Fibroblast of lung (primary cell): ENCODE measurements around the gene AGAP1.

Experiments used
- EZH2 ChIP-seq: IDR thresholded peaks from 2 replicates; pipeline ENCODE4 v1.5.1; 2012; ENCODE audit warnings: low read length, control low read depth, mild to moderate bottlenecking; ENCODE audit errors: missing control alignments
- TF ChIP-seq, protein P1 (sequence below), 2 donors: IDR thresholded peaks in 1 of 2; conservative IDR thresholded peaks in 1 of 2; 1 replicate in 1 of 2; 2 replicates in 1 of 2; pipeline ENCODE4 v1.5.1; 2011 to 2012; ENCODE audit warnings: low read length in 2 of 2, control low read depth in 1 of 2, inconsistent platforms in 1 of 2, low read depth in 1 of 2, mild to moderate bottlenecking in 1 of 2

- TF ChIP-seq, protein P1, sequence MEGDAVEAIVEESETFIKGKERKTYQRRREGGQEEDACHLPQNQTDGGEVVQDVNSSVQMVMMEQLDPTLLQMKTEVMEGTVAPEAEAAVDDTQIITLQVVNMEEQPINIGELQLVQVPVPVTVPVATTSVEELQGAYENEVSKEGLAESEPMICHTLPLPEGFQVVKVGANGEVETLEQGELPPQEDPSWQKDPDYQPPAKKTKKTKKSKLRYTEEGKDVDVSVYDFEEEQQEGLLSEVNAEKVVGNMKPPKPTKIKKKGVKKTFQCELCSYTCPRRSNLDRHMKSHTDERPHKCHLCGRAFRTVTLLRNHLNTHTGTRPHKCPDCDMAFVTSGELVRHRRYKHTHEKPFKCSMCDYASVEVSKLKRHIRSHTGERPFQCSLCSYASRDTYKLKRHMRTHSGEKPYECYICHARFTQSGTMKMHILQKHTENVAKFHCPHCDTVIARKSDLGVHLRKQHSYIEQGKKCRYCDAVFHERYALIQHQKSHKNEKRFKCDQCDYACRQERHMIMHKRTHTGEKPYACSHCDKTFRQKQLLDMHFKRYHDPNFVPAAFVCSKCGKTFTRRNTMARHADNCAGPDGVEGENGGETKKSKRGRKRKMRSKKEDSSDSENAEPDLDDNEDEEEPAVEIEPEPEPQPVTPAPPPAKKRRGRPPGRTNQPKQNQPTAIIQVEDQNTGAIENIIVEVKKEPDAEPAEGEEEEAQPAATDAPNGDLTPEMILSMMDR (conservative IDR thresholded peaks at IDR 0.05 in 1 of 2, IDR thresholded peaks at IDR 0.05 in 1 of 2; ENCODE audit: low read depth in 1 of 2, low read length in 2 of 2), result peak; percentile 30 to 57
- no peak for TF ChIP-seq EZH2
These were observed 682.6 kb downstream of the AGAP1 start for GRCh38 chr2:236176417-236176816.
